IPS-15b (cell line): Measurements from ENCODE around the gene PEPD.
"Not testable (repeated sequence)": the region's sequence is repeated elsewhere in the genome, so short reads cannot be mapped to it uniquely, and the experiment has no call there.

Experiments
- H3K27me3 ChIP-seq: one replicate; pipeline ENCODE4 v1.6.1; 2013; ENCODE audit warnings: low read length; ENCODE audit not compliant: control insufficient read depth, insufficient read depth
- H3K36me3 ChIP-seq: one replicate; pipeline ENCODE4 v1.6.1; 2013; ENCODE audit warnings: low read length; ENCODE audit not compliant: control insufficient read depth, insufficient read depth
- H3K4me1 ChIP-seq: one replicate; pipeline ENCODE4 v1.6.1; 2013; ENCODE audit warnings: mild to moderate bottlenecking, low read length; ENCODE audit not compliant: control insufficient read depth, insufficient read depth
- H3K4me3 ChIP-seq: one replicate; pipeline ENCODE4 v1.5.1; 2013; ENCODE audit warnings: low read depth, low read length
- H3K9ac ChIP-seq: one replicate; pipeline ENCODE4 v1.6.1; 2013; ENCODE audit warnings: low read depth, mild to moderate bottlenecking, low read length
- H3K9me3 ChIP-seq: one replicate; pipeline ENCODE4 v1.6.1; 2013; ENCODE audit warnings: mild to moderate bottlenecking, low read length; ENCODE audit not compliant: control insufficient read depth, insufficient read depth

Gene PEPD

GRCh38 chr19:33492951-33493350 is 28.6 kb downstream of the PEPD start:
- no peaks in the 10 kb centered on the region for H3K27me3 ChIP-seq
- no peaks in the 10 kb centered on the region for H3K9me3 ChIP-seq
- H3K4me3 ChIP-seq = no peak overlapping the region
- no peaks in the 10 kb centered on the region for H3K4me1 ChIP-seq
- H3K9ac ChIP-seq = no peak overlapping the region
- peaks cover 7% of the 10 kb centered on the region for H3K36me3 ChIP-seq

- H3K4me1 ChIP-seq = no peaks in the 10 kb centered on the region
These were observed 29.5 kb downstream of the PEPD start for GRCh38 chr19:33492090-33492489.

GRCh38 chr19:33490596-33490995 is 31.0 kb downstream of the PEPD start:
- H3K27me3 ChIP-seq, H3K4me3 ChIP-seq, H3K9me3 ChIP-seq, H3K9ac ChIP-seq, H3K36me3 ChIP-seq, H3K4me1 ChIP-seq: not testable (repeated sequence)

More at GRCh38 chr19:33492090-33492489, 29.5 kb downstream of the PEPD start:
- H3K27me3 ChIP-seq = no peaks in the 10 kb centered on the region
- no peak overlapping the region for H3K9ac ChIP-seq
- no peak overlapping the region for H3K4me3 ChIP-seq
- H3K9me3 ChIP-seq = no peaks in the 10 kb centered on the region
- no peaks in the 10 kb centered on the region for H3K36me3 ChIP-seq

GRCh38 chr19:33490041-33490451 is 31.5 kb downstream of the PEPD start:
- no peaks in the 10 kb centered on the region for H3K9me3 ChIP-seq
- H3K4me3 ChIP-seq = no peak overlapping the region
- H3K27me3 ChIP-seq = no peaks in the 10 kb centered on the region
- H3K36me3 ChIP-seq = no peaks in the 10 kb centered on the region
- no peak overlapping the region for H3K9ac ChIP-seq
- no peaks in the 10 kb centered on the region for H3K4me1 ChIP-seq

GRCh38 chr19:33488826-33489225 is 32.8 kb downstream of the PEPD start:
- Histone ChIP-seq H3K4me1 (no peaks in the 10 kb centered on the region), H3K4me3 (no peak overlapping the region), H3K36me3 (no peaks in the 10 kb centered on the region), H3K9ac (no peak overlapping the region), H3K27me3 (no peaks in the 10 kb centered on the region), H3K9me3 (no peaks in the 10 kb centered on the region)

GRCh38 chr19:33487901-33488800 is 33.4 kb downstream of the PEPD start:
- H3K27me3 ChIP-seq = no peaks in the 10 kb centered on the region
- H3K4me3 ChIP-seq = no peak overlapping the region
- H3K9me3 ChIP-seq = no peaks in the 10 kb centered on the region
- no peaks in the 10 kb centered on the region for H3K36me3 ChIP-seq
- H3K9ac ChIP-seq = no peak overlapping the region
- no peaks in the 10 kb centered on the region for H3K4me1 ChIP-seq

GRCh38 chr19:33486936-33487811 is 34.4 kb downstream of the PEPD start:
- no peaks in the 10 kb centered on the region for H3K4me1 ChIP-seq
- no peak overlapping the region for H3K9ac ChIP-seq
- no peak overlapping the region for H3K4me3 ChIP-seq
- H3K36me3 ChIP-seq = no peaks in the 10 kb centered on the region
- H3K9me3 ChIP-seq = no peaks in the 10 kb centered on the region
- H3K27me3 ChIP-seq = no peaks in the 10 kb centered on the region

- no peaks in the 10 kb centered on the region for H3K36me3 ChIP-seq
- H3K4me3 ChIP-seq = no peak overlapping the region
- no peaks in the 10 kb centered on the region for H3K27me3 ChIP-seq
- no peaks in the 10 kb centered on the region for H3K4me1 ChIP-seq
- no peak overlapping the region for H3K9ac ChIP-seq
- H3K9me3 ChIP-seq = no peaks in the 10 kb centered on the region
These were observed 35.2 kb downstream of the PEPD start for GRCh38 chr19:33486407-33486806.

GRCh38 chr19:33484226-33484774 is 37.3 kb downstream of the PEPD start:
- H3K36me3 ChIP-seq = no peaks in the 10 kb centered on the region
- H3K4me1 ChIP-seq = no peaks in the 10 kb centered on the region
- no peaks in the 10 kb centered on the region for H3K9me3 ChIP-seq
- H3K27me3 ChIP-seq = no peaks in the 10 kb centered on the region
- H3K9ac ChIP-seq = no peak overlapping the region
- no peak overlapping the region for H3K4me3 ChIP-seq

GRCh38 chr19:33482476-33482875 is 39.1 kb downstream of the PEPD start:
- Histone ChIP-seq H3K9me3 (no peaks in the 10 kb centered on the region), H3K4me3 (no peak overlapping the region), H3K9ac (no peak overlapping the region), H3K27me3 (no peaks in the 10 kb centered on the region), H3K36me3 (peaks cover 5% of the 10 kb centered on the region), H3K4me1 (no peaks in the 10 kb centered on the region)

- Histone ChIP-seq H3K9ac (no peak overlapping the region), H3K4me3 (no peak overlapping the region), H3K4me1 (no peaks in the 10 kb centered on the region), H3K27me3 (no peaks in the 10 kb centered on the region), H3K9me3 (no peaks in the 10 kb centered on the region), H3K36me3 (peaks cover 5% of the 10 kb centered on the region)
These were observed 39.7 kb downstream of the PEPD start for GRCh38 chr19:33481863-33482262.
